GM19099 (cell line): ENCODE results near the gene ATP2B2.

ENCODE experiments used
- POLR2A ChIP-seq: IDR thresholded peaks from 3 replicates; pipeline ENCODE4 v1.6.1; 2011; ENCODE audit warnings: low read depth; ENCODE audit not compliant: insufficient read length; ENCODE audit errors: extremely low read depth

Gene ATP2B2

GRCh38 chr3:10392244-10392643 is 113.1 kb downstream of the ATP2B2 start:
- no peak for TF ChIP-seq POLR2A

GRCh38 chr3:10391391-10391790 is 114.0 kb downstream of the ATP2B2 start:
- no peak for TF ChIP-seq POLR2A

- TF ChIP-seq POLR2A: no peak
Observed at GRCh38 chr3:10390641-10391373, 114.6 kb downstream of the ATP2B2 start.

GRCh38 chr3:10389995-10390394 is 115.4 kb downstream of the ATP2B2 start:
- no peak for TF ChIP-seq POLR2A

- no peak for TF ChIP-seq POLR2A
Observed at GRCh38 chr3:10389339-10389738, 116.0 kb downstream of the ATP2B2 start.

- no peak for TF ChIP-seq POLR2A
Observed at GRCh38 chr3:10387881-10388609, 117.3 kb downstream of the ATP2B2 start.

- TF ChIP-seq POLR2A: no peak
Observed at GRCh38 chr3:10386121-10386520, 119.3 kb downstream of the ATP2B2 start.

- TF ChIP-seq POLR2A: no peak
Observed at GRCh38 chr3:10384541-10385360, 120.6 kb downstream of the ATP2B2 start.

- TF ChIP-seq POLR2A: no peak
Observed at GRCh38 chr3:10383850-10384248, 121.5 kb downstream of the ATP2B2 start.

GRCh38 chr3:10382892-10383849 is 122.2 kb downstream of the ATP2B2 start:
- TF ChIP-seq POLR2A: no peak

GRCh38 chr3:10381336-10381735 is 124.0 kb downstream of the ATP2B2 start:
- no peak for TF ChIP-seq POLR2A

GRCh38 chr3:10380906-10381305 is 124.5 kb downstream of the ATP2B2 start:
- TF ChIP-seq POLR2A: no peak

- TF ChIP-seq POLR2A: no peak
Observed at GRCh38 chr3:10379961-10380360, 125.4 kb downstream of the ATP2B2 start.

- no peak for TF ChIP-seq POLR2A
Observed at GRCh38 chr3:10379161-10379560, 126.2 kb downstream of the ATP2B2 start.
